Right lobe of liver (tissue), 6 donors: ENCODE data around the gene POTEG. TPM values are rescaled to one million over a fixed set of nuclear protein-coding genes. Genes with fewer than 3 reads are reported as not detected.
"Not testable (repeated sequence)": the region's sequence is repeated elsewhere in the genome, so short reads cannot be mapped to it uniquely, and the experiment has no call there.

Source experiments
- ATAC-seq, 4 donors: fragments of 200-7000 bp; cut with Tn5 transposase; one replicate each; pipeline ENCODE4 v1.9.1; 2020; ENCODE audit warnings: mild to moderate bottlenecking in 4 of 4, moderate library complexity in 4 of 4
- DNase-seq, 3 donors: peaks; one replicate each; pipeline ENCODE4 v3.0.0-alpha.2; 2020
- H3K27ac ChIP-seq, 3 donors: fragments of 200-600 bp; one replicate each; pipeline ENCODE4 v1.8.0; 2022
- H3K27me3 ChIP-seq, 2 donors: fragments of 200-600 bp; one replicate each; pipeline ENCODE4 v1.8.0; 2022
- H3K36me3 ChIP-seq, 4 donors: fragments of 200-600 bp; sonication (generic) in 1 of 4; one replicate each; pipeline versions ENCODE4 v1.5.1 to v1.8.0; 2017 to 2022; ENCODE audit warnings: control low read depth in 1 of 4
- H3K4me1 ChIP-seq, 4 donors: fragments of 200-600 bp; sonication (generic) in 1 of 4; one replicate each; pipeline versions ENCODE4 v1.5.1 to v1.8.0; 2017 to 2022; ENCODE audit warnings: control low read depth in 1 of 4
- H3K4me3 ChIP-seq, 3 donors: fragments of 200-600 bp; one replicate each; pipeline ENCODE4 v1.8.0; 2022
- H3K9me3 ChIP-seq, 4 donors: fragments of 200-600 bp; sonication (generic) in 1 of 4; one replicate each; pipeline versions ENCODE4 v1.5.1 to v1.8.0; 2017 to 2022; ENCODE audit warnings: control low read depth in 1 of 4
- WGBS: methylation state at CpG from one replicate; pipeline ENCODE4 v1.1.6; 2018; ENCODE audit warnings: low coverage, low lambda C conversion rate; ENCODE audit not compliant: insufficient coverage; ENCODE audit errors: missing lambda C conversion rate; 5-methylcytosine and 5-hydroxymethylcytosine counted together
- intact Hi-C, 2 donors: fragments of 100-400 bp; cut with DNase I; formaldehyde crosslinking; loops; one replicate each; pipeline versions ENCODE4 v1.11.2 to v1.14.1; 2022
- small RNA-seq, 2 experiments: library from RNA; depleted of rRNA; stranded (forward); fragments of <200 nt; gene quantifications; one replicate each; pipeline ENCODE3, GENCODE V24; 2016
- total RNA-seq, 6 experiments: library from RNA; depleted of rRNA in 2 of 6; stranded (reverse); fragments of >200 nt in 2 of 6; fragmentation: NEBNext Ultra II Directional in 3 of 6; extraction: Animal tissue kit (Norgen Biotek cat#: 25700) in 3 of 6; gene quantifications; one replicate each; pipeline versions ENCODE4 v1.1.0 to v1.2.4, GENCODE V29; 2016 to 2023
- donor health status: DM: no; HTN: yes; CAD: no.
- donor health status: DM: no; HTN: no; CAD: no.
- donor health status: DM: no; HTN: no; CAD: no.
- donor health status: DM: no; HTN: yes; CAD: no.
- donor health status: DM: no; HTN: yes; CAD: no.

The POTEG gene
- total RNA-seq, 6 experiments from 2014 or later = not detected

- intact Hi-C loops = not testable (repeated sequence)
These were observed 61.2 kb downstream of the POTEG start for GRCh38 chr14:19372813-19373500.

GRCh38 chr14:19371767-19372166 is 62.4 kb downstream of the POTEG start:
- H3K9me3 ChIP-seq, H3K4me1 ChIP-seq, ATAC-seq, intact Hi-C loops, H3K27me3 ChIP-seq, H3K36me3 ChIP-seq, H3K4me3 ChIP-seq, H3K27ac ChIP-seq: not testable (repeated sequence)
- peak in 2 of 3 donors; percentile 12 to 31 for DNase-seq
- WGBS = 31% methylated on average over 3 of the region's 16 CpGs

More at GRCh38 chr14:19372813-19373500, 61.2 kb downstream of the POTEG start:
- not testable (repeated sequence) for H3K27ac ChIP-seq, H3K36me3 ChIP-seq, H3K4me1 ChIP-seq, H3K4me3 ChIP-seq, H3K9me3 ChIP-seq, H3K27me3 ChIP-seq
- ATAC-seq = peak in 1 of 4 donors; percentile 56
- WGBS = 47% methylated on average over 10 of the region's 49 CpGs
- DNase-seq = peak in 2 of 3 donors; percentile 11 to 44

DNA sequence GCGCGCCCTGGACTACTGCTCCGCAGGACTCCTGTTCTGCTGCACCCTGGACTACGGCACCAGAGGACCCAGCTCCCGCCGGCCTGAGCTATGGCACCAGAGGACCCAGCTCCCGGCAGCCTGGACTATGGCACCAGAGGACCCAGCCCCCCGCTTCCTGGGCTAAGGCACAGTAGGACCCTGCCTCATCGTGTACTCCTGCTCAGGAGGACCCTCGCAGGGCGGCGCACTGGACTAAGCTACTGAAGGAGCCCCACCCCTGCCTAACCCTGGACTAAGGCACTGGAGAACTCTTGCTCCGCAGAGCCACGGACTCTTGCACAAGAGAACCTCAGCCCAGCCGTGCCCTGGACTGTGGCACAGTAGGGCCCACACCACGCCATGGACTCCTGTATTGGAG is 71.3 kb downstream of the POTEG start:
- H3K9me3 ChIP-seq, H3K27me3 ChIP-seq, intact Hi-C loops, H3K4me1 ChIP-seq, DNase-seq, H3K36me3 ChIP-seq, H3K27ac ChIP-seq, H3K4me3 ChIP-seq: not testable (repeated sequence)
- WGBS = no CpG with 5 or more reads among the region's 16 CpGs
- peak in 1 of 4 donors; percentile 55 for ATAC-seq

DNA sequence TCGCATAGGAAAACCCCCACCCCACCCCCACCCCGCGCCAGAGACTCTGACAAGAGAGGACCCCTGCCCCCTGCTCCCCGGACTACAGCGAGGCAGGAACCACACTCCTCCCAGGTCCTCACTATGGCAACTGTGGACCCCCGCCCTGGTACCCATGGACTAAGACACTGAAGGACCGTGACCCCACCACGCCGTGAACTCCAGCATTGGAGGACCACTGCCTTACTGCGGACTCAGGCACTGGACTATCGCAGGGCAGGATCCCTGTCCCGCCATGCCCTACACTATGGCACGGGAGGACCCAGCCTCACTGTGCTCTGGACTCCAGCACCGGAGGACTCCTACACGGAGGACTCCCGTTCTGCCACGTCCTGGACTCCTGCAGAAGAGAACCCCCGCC is 71.8 kb downstream of the POTEG start:
- ATAC-seq, H3K4me1 ChIP-seq, H3K4me3 ChIP-seq, H3K27me3 ChIP-seq, H3K36me3 ChIP-seq, DNase-seq, intact Hi-C loops, H3K27ac ChIP-seq, H3K9me3 ChIP-seq: not testable (repeated sequence)
- 100% methylated on average over 4 of the region's 18 CpGs for WGBS

- H3K9me3 ChIP-seq, H3K27ac ChIP-seq, H3K36me3 ChIP-seq, H3K27me3 ChIP-seq, intact Hi-C loops, DNase-seq, H3K4me1 ChIP-seq, H3K4me3 ChIP-seq: not testable (repeated sequence)
- WGBS = no CpG with 5 or more reads among the region's 38 CpGs
- ATAC-seq = peak in 1 of 4 donors; percentile 57
These were observed 72.4 kb downstream of the POTEG start for GRCh38 chr14:19361636-19362253.

DNA sequence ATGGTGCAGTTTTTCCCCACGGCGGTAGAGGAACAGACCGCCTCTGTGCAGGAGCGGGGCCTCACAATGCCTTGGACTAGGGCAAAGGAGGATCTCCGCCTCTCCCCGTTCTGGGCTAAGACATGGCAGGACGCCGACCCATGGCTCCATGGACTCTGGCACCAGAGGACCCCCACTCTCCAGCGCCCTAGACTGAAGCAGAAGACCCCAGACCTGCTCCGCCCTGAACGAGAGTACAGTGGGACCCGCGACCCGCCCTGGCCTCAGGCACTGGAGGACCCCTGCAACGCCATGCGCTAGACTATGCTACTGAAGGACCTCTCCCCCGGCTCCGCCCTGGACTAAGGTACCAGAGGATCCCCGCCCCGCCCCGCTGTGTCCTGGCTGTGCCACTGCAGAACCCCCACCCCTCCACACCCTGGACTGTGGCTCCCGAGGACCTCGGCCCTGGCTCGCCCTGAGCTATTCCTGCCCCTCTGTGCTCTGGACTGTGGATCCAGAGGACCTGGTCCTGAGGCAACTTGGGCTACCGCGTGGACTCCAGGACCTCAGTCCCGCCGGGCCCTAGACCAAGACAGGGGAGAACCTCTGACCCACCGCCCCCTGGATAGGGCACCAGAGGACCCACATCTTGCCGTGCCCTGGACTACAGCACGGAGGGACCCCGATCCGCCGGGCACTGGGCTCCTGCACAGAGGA is 73.1 kb downstream of the POTEG start:
- H3K4me1 ChIP-seq, H3K9me3 ChIP-seq, H3K4me3 ChIP-seq, H3K27me3 ChIP-seq, H3K27ac ChIP-seq, H3K36me3 ChIP-seq, intact Hi-C loops: not testable (repeated sequence)
- ATAC-seq (peak in 2 of 4 donors; percentile 20 to 65), DNase-seq (peak in 1 of 3 donors; percentile 9)
- WGBS = no CpG with 5 or more reads among the region's 34 CpGs

Small RNAs within 50 kb of the gene (small RNA-seq; reads per million reads assigned to genes)
- gene RNU6-1268P = 0 reads per million in 2 experiments
